Gastroesophageal sphincter (tissue), 3 donors: Measurements from ENCODE around the gene CDH4.

Source experiments
- CTCF ChIP-seq, 4 experiments: fragments of 200-600 bp in 2 of 4; fragments of 450-650 bp in 2 of 4; sonication (generic) in 1 of 4; IDR thresholded peaks; one replicate each; pipeline ENCODE4 v1.5.1; 2017 to 2019; ENCODE audit warnings: antibody characterized with exemption in 4 of 4, mild to moderate bottlenecking in 2 of 4, moderate library complexity in 2 of 4
- POLR2A ChIP-seq, 2 donors: fragments of 450-650 bp; IDR thresholded peaks; one replicate each; pipeline ENCODE4 v1.6.1; 2017; ENCODE audit warnings: antibody characterized with exemption in 2 of 2, mild to moderate bottlenecking in 2 of 2, moderate library complexity in 1 of 2
- POLR2AphosphoS5 ChIP-seq: sonication (generic); formaldehyde crosslinking; IDR thresholded peaks from one replicate; pipeline ENCODE4 v1.6.1; 2017; ENCODE audit warnings: antibody characterized with exemption

GRCh38 chr20:61805781-61806180 lies 553.7 kb downstream of the CDH4 start:
- TF ChIP-seq CTCF (IDR thresholded peaks at IDR 0.05) (no peak), POLR2A (IDR thresholded peaks at IDR 0.05) (no peak), POLR2AphosphoS5 (no peak)
